GM19455 (cell line): Measurements from ENCODE around the gene LRBA.

Experiments used
- ATAC-seq: cut with Tn5 transposase; IDR thresholded peaks from one replicate; pipeline ENCODE4 v1.9.1; 2021; ENCODE audit not compliant: unreplicated experiment

The LRBA gene

GRCh38 chr4:150461957-150462356, 553.1 kb downstream of the LRBA start:
- no peak for ATAC-seq

GRCh38 chr4:150457802-150458201, 557.3 kb downstream of the LRBA start:
- ATAC-seq: no peak

GRCh38 chr4:150451883-150452282, 563.2 kb downstream of the LRBA start:
- no peak for ATAC-seq

- no peak for ATAC-seq
Measured at GRCh38 chr4:150447356-150447755, 567.7 kb downstream of the LRBA start.

GRCh38 chr4:150439451-150439933, 575.6 kb downstream of the LRBA start:
- no peak for ATAC-seq

- no peak for ATAC-seq
Measured at GRCh38 chr4:150436598-150437370, 578.3 kb downstream of the LRBA start.

GRCh38 chr4:150431221-150431620, 583.9 kb downstream of the LRBA start:
- no peak for ATAC-seq

GRCh38 chr4:150425161-150425560, 589.9 kb downstream of the LRBA start:
- ATAC-seq: no peak

GRCh38 chr4:150423503-150423902, 591.6 kb downstream of the LRBA start:
- ATAC-seq: no peak

- no peak for ATAC-seq
Measured at GRCh38 chr4:150423074-150423473, 592.0 kb downstream of the LRBA start.

- no peak for ATAC-seq
Measured at GRCh38 chr4:150421612-150422011, 593.5 kb downstream of the LRBA start.

- ATAC-seq: no peak
Measured at GRCh38 chr4:150419939-150420338, 595.1 kb downstream of the LRBA start.

GRCh38 chr4:150418757-150419410, 596.2 kb downstream of the LRBA start:
- no peak for ATAC-seq

GRCh38 chr4:150415213-150415612, 599.9 kb downstream of the LRBA start:
- no peak for ATAC-seq

GRCh38 chr4:150411520-150411919, 603.6 kb downstream of the LRBA start:
- ATAC-seq: no peak

GRCh38 chr4:150402871-150403272, 612.2 kb downstream of the LRBA start:
- no peak for ATAC-seq

GRCh38 chr4:150401083-150401687, 613.9 kb downstream of the LRBA start:
- no peak for ATAC-seq

- ATAC-seq: no peak
Measured at GRCh38 chr4:150395872-150396271, 619.2 kb downstream of the LRBA start.

GRCh38 chr4:150394046-150394445, 621.0 kb downstream of the LRBA start:
- no peak for ATAC-seq

- ATAC-seq: no peak
Measured at GRCh38 chr4:150391052-150391451, 624.0 kb downstream of the LRBA start.

GRCh38 chr4:150390531-150390910, 624.6 kb downstream of the LRBA start:
- ATAC-seq: no peak

- no peak for ATAC-seq
Measured at GRCh38 chr4:150389896-150390530, 625.1 kb downstream of the LRBA start.
